ENCODE data around the gene SIGLEC1.

DNA sequence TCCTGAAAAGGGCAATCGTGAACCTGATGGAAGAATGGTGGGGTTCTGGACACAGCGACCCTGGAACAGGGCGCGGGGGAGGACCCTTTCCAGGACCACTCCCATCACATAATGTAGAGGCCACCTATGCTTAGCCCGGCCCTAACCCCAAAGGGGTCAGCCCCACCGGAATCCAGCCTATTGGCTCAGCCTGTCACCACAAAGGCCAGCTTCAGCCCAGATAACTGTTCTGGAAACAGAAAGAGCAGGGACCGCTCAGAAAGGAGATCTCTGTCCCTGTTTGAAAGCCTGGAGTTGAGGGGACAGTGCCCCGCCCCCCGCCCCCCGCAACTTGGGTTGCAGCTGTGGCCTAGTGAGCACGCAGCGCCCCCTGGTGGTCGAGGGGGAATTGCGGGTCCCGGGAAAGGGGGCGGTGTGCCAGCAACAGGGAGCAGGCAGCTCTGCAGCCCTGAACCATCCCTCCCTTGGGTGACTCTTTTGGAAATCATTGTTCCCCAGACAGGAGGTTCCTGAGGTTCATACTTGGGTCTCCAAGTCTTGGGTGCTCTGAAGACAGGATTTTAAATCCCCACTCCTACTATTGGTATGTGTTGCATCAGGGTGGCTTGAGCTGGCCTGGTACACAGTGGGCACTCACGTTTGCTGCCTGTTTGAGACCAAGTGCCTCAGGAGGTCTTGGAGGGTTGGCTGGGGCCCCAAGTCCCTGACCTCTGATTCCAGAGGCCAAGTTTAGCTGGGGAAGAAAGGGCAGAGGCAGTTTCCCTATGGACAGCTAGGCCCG lies 1.5 kb downstream of the SIGLEC1 start:
- no peak for TF ChIP-seq EZH2 (IDR thresholded peaks at IDR 0.05)
- no peak for TF ChIP-seq POLR2AphosphoS5 (IDR thresholded peaks at IDR 0.05; ENCODE audit: borderline replicate concordance, low read depth, low read length)
- TF ChIP-seq FOXP2 (optimal IDR thresholded peaks at IDR 0.05; ENCODE audit: control extremely low read depth, extremely low read length, insufficient read depth) = no peak

Measured in SK-N-MC (cell line).